GM19043 (cell line): ENCODE results near the gene DCLK1.
A peak's percentile ranks its signal among the peaks of the same experiment; 100 is the strongest.

Experiments used
- ATAC-seq: cut with Tn5 transposase; IDR thresholded peaks from one replicate; pipeline ENCODE4 v1.9.1; 2021; ENCODE audit warnings: low read depth; ENCODE audit not compliant: unreplicated experiment

Gene DCLK1

DNA sequence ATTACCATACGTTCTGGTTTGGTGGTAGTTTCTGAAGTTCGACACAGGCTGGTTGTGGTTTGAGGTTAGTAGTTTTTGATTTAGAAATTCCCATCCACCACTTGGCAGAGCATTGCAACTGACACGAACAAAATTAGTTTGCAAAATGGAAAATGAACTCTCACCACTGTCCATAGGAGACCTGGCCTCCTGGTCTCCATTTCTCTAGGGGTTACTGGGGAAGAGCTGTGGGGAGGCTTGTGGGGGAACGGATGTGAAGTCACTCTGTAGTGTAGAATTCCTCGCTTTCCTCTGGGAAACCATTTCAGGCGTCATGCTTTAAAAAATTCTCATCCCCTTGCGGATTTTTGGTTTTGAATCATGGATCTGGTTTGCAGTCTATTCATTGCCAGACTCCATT, 333.2 kb downstream of the DCLK1 start:
- no peak for ATAC-seq

DNA sequence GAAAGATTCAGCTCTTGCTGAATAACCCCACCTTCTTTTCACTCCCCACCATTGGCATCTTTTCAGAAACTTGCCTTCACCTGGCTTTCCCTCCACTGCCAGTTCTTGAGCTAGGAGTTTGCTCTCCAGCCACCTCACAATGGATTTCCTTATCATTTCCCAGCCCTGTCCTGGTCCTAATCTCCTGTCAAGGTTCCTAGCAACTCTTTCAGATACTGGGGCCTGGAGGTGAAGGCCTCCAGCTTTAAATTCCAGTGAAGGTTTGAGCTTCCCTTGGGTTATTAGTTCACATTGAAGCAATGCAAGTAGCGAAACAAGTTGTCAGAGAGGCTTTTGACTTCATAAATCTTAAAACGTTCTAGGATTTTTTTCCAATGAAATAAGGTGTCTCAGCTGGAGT, 333.9 kb downstream of the DCLK1 start:
- ATAC-seq: no peak

GRCh38 chr13:35796623-35797022, 334.6 kb downstream of the DCLK1 start:
- no peak for ATAC-seq

- ATAC-seq: no peak
Observed at GRCh38 chr13:35794734-35795389, 336.3 kb downstream of the DCLK1 start.

- ATAC-seq: no peak
Observed at GRCh38 chr13:35793823-35794222, 337.4 kb downstream of the DCLK1 start.

GRCh38 chr13:35792911-35793310, 338.3 kb downstream of the DCLK1 start:
- no peak for ATAC-seq

- no peak for ATAC-seq
Observed at GRCh38 chr13:35792021-35792420, 339.2 kb downstream of the DCLK1 start.

- ATAC-seq: no peak
Observed at GRCh38 chr13:35791184-35791851, 339.9 kb downstream of the DCLK1 start.

DNA sequence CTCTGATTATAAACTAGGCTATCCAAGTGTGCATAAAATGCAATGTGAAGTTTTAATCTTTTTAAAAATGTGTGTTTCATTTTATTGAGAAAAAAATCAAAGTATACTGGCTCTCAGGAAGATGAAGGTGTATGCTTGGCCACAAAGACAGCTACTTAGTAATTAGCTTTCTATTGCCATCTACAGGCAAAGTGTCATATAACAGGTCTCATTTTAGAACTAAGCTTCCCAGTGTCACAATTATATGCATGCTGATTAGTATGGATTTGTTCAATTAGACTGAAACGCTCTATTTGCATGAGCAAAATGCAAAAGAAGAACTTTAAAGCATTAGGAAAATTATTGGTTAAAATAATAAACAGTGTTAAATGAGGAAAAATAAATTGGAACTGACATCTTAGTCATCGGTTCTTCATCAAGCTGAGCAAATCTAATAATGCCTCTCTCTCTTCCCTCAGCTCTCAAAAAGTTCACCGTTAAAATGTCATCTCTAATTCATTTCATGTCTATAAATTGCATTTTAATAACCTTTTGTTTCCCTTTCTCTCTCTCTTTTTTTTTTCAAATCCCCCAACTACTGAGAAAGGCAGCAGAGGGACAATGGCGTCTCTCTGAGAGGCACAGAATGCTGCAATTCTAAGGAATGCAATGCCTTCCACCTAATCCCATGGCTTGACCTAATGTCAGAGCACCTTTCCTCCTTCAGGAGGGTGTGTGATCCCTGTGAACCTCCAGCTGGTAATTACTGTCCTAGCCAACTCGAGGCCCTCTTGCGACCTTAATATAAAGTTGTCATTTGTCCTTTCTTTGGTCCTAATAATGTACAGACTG, 341.6 kb downstream of the DCLK1 start:
- peak; percentile 75 for ATAC-seq

GRCh38 chr13:35787937-35788336, 343.2 kb downstream of the DCLK1 start:
- no peak for ATAC-seq

DNA sequence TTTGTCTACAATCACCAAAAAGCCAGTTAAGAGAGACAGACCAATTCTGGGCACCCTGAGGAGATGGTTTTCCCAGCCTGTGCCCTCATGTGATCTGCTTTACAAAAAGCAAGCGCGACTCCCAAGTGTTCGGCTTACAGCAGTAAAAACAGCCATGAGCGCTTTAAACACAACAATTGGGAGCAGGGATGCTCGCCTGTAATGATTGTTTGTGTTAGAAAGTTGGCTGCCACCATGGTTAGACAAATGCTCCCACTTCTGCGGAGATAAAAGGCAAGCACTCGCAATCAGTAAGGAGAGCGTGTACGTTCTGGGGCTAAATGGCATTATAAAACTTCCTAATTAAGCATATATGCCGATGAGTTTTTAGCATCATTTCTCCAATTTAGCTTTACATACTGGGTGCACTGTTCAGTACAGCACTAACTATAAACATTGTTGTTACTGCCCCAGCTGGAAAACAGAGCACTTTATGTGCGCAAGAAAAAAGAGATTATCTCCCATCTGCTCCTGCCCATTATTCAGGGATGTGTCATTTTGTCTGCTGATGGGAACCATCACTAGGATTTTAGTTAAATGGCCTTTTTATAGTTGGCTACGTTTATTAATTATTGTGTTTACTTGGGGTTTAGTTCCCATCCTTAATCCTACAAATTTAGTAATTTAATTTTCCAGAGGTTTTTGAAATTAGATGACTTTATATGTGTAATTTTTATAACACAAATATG, 345.4 kb downstream of the DCLK1 start:
- ATAC-seq: no peak

- ATAC-seq: no peak
Observed at GRCh38 chr13:35784286-35784951, 346.8 kb downstream of the DCLK1 start.

DNA sequence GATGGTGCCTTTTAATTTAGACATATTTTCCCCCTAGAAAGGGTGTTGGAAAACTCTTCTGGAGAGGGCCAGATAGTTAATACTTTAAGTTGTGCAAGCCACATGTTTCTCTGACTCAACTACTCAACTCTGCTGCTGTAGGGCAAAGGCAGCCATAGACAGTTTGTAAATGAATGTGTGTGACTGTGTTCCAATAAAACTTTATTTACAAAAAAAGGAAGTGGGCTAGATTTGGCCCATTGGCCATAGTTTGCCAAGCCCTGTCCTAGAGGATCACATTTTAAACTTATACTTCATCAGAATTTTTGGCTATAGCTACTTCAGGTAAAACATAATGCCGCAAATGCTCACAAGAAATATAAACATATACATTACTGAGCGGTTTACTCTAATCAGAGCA, 348.4 kb downstream of the DCLK1 start:
- ATAC-seq: no peak

DNA sequence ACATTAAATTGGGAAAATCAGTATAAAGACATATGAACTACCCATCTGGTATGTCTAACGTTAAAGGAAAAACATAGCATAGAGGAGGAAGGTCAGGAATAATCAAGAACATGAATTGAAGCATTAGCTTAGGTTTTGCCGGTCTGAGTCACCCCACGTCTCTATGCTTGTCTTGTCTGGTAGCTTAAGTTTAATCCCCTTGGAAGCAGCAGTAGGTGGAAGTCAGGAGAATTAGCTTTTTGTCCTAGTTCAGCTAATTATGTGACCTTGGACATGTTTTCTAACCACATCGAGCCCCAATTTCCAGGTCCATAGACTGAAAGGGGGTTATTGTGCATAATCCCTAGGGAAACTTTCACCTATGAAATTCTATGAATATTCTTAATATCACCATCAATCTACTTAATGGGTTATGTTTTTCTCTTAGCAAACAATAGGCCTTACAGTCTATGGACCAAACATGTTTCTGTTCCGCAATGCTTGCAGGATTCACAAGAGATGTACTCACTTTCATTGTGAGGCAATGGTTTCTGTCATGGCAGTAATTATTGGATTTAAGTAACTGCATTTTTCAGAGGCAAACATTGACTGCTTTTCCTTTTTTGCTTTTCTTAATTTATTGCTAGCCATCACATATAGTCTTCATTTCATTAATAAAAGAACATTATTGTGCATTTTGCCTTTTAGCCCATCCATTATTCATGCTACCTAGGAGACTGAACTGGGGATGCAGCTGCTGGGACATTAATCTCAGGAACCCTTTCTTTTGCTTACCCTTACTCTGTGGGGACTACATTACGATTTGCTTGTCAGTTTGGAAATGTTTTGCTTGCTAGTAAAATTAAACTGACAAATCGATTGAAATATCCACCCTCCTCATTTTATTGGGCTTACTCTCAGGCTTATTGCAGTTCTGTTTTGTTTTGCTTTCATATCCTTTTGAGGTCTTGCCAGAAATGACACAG, 349.9 kb downstream of the DCLK1 start:
- ATAC-seq: no peak

DNA sequence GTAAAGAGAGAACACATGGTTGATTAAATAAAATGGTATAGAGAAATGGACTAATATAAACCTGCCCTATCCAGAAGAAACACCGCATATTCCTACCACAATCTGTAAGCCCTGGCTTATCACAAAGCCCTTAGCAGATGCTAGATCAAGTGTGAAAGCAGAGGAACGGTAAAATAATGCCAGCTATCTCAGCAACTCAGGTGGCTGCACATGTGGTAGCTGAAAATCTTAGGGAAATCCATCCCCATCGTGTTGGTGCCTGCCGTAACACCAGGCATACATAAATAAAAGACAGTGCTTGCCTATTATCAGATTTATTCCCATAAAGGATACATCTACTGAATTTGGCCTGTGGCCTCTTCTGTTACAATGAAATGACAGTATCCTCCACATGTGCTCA, 350.6 kb downstream of the DCLK1 start:
- ATAC-seq: no peak

DNA sequence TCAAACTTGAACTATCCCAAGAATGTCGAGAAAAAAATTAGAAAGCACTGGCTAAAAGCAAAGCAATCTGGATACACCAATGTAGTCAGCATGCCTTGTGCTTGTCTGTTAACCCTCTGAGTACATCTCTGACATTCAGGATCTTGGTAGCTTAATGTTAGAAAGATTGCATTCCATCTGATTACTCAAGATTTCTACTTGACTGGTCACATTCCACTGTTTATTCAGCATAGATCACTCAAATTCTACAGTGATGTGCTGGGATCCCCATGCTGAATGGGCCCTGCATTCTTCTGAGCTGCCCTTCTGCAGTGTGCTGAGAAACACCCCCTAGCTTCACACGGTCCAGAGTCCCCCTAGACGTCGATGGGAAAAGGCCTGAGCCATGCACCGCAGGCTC, 359.3 kb downstream of the DCLK1 start:
- no peak for ATAC-seq

- no peak for ATAC-seq
Observed at GRCh38 chr13:35770756-35771297, 360.4 kb downstream of the DCLK1 start.

DNA sequence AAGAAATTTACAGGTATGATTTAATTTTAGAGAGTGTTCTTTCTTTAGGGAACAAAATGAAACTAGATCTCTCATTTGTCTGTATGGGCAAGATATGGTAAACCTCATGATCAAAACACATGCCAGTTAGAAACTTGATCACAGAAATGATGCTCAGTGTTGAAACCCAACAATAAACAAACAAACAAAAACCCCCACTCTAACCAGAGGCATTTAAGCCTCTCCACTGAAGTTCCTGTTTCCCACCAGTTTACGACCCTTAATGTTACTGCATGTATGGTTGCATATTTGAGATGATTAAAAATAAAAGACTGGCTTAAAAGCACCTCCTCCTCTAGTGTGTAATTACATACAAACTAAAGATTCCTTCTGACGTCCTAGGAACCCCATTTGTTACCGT, 361.4 kb downstream of the DCLK1 start:
- ATAC-seq: no peak

GRCh38 chr13:35768551-35768950, 362.6 kb downstream of the DCLK1 start:
- ATAC-seq: no peak
